SJSA1 (cell line): ENCODE measurements around the gene UNC50. TPM values are rescaled to one million over a fixed set of nuclear protein-coding genes. Genes with fewer than 3 reads are reported as not detected.
A peak's percentile ranks its signal among the peaks of the same experiment; 100 is the strongest.
"Not testable (repeated sequence)": the region's sequence is repeated elsewhere in the genome, so short reads cannot be mapped to it uniquely, and the experiment has no call there.

Source experiments
- DNase-seq, 2 experiments: peaks; one replicate each; pipeline ENCODE4 v3.0.0-alpha.2; 2015 to 2020; ENCODE audit warnings: low spot score in 2 of 2, low read depth in 1 of 2
- H3K27ac ChIP-seq: fragments of 250-450 bp; sonication (Bioruptor Pico); 2 replicates; pipeline ENCODE4 v1.5.1; 2020; ENCODE audit warnings: mild to moderate bottlenecking, moderate library complexity
- H3K27me3 ChIP-seq: fragments of 250-450 bp; sonication (Bioruptor Pico); replicated peaks from 2 replicates; pipeline ENCODE4 v1.5.1; 2020; ENCODE audit warnings: mild to moderate bottlenecking, moderate library complexity
- H3K36me3 ChIP-seq: fragments of 250-450 bp; sonication (Bioruptor Pico); 2 replicates; pipeline ENCODE4 v1.5.1; 2020; ENCODE audit warnings: mild to moderate bottlenecking
- H3K4me1 ChIP-seq: fragments of 250-450 bp; sonication (Bioruptor Pico); replicated peaks from 2 replicates; pipeline ENCODE4 v1.6.1; 2021; ENCODE audit warnings: mild to moderate bottlenecking
- H3K4me3 ChIP-seq: fragments of 250-450 bp; sonication (Bioruptor Pico); 2 replicates; pipeline ENCODE4 v1.5.1; 2020; ENCODE audit warnings: mild to moderate bottlenecking
- H3K9me3 ChIP-seq: fragments of 250-450 bp; sonication (Bioruptor Pico); replicated peaks from 2 replicates; pipeline ENCODE4 v1.5.1; 2020; ENCODE audit warnings: mild to moderate bottlenecking
- total RNA-seq: library from RNA; depleted of rRNA; stranded (reverse); fragments of >200 nt; shearing (Covaris generic); gene quantifications from 2 replicates; pipeline ENCODE4 v1.2.3, GENCODE V29; 2014

UNC50 gene
- total RNA-seq, 1 experiment from 2014 or later, result 54.8 TPM

DNA sequence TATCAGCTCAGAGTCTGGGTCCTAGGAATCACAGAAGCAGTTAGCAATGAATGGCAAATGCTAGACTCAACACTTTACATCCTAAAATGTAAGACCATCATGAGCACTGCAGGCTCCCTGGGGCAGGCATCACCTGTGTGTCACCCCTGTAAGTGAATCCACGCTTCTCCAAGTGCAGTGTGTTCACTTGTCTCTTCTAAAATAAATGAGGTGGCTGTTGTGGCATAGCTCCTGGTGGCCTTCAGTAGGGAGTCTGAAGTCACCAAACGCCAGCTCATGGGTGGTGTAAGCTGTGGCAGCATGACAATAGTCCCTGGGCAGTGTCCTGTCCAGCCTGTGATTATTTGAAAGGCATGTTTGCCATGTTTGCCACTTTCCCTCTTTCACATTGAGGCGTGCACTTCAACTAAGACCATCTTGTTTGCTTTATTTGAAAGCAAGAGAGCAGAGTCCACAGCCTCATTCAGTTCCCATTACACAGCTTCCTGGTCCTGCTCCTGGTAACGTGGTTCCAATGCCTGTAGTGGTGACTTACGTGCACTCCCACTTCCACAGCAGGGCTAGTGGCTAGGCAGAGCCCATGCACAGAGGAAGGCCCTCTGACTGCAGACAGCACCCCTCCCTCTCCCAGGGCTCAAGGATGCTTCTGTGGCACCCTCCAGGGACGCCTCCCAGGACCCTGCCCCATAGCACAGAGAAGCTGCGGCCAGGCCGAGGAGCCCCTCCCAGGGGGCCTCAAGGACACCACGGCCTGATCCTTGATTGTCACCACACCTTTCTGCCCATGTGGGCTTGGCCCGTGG lies 24.4 kb upstream of the UNC50 start:
- H3K27ac ChIP-seq, result no peak overlapping the region
- no peak overlapping the region for H3K4me3 ChIP-seq
- no peaks in the 10 kb centered on the region for H3K9me3 ChIP-seq
- H3K36me3 ChIP-seq, result 0 out of 2 replicates have a peak, but pooled peaks cover 2% of the 10 kb centered on the region
- DNase-seq, result peak in 1 of 2 experiments; percentile 29
- H3K4me1 ChIP-seq, result no peaks in the 10 kb centered on the region
- no peaks in the 10 kb centered on the region for H3K27me3 ChIP-seq

DNA sequence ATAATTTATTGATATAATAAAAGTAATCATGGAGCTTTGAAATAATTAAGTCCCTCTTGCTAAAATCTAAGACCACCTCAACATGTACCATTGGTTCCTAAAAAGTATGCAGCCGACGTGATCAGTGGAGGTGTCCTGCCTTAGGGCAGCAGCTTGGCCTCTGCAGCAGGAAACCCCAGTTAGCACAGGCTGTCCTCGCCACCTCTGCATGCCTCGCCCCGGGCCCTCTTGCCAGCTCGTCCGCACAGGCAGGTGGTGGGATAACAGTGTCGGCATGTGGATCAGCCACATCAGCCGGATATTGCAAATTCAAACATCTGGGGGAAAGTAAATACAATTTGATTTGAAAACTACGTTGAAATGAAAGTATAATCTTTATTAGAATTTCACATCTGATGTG lies 23.0 kb upstream of the UNC50 start:
- H3K4me3 ChIP-seq, result no peak overlapping the region
- DNase-seq, result no peak
- H3K36me3 ChIP-seq, result 0 out of 2 replicates have a peak, but pooled peaks cover 2% of the 10 kb centered on the region
- no peaks in the 10 kb centered on the region for H3K4me1 ChIP-seq
- H3K27me3 ChIP-seq, result no peaks in the 10 kb centered on the region
- H3K27ac ChIP-seq, result no peak overlapping the region
- H3K9me3 ChIP-seq, result no peaks in the 10 kb centered on the region

DNA sequence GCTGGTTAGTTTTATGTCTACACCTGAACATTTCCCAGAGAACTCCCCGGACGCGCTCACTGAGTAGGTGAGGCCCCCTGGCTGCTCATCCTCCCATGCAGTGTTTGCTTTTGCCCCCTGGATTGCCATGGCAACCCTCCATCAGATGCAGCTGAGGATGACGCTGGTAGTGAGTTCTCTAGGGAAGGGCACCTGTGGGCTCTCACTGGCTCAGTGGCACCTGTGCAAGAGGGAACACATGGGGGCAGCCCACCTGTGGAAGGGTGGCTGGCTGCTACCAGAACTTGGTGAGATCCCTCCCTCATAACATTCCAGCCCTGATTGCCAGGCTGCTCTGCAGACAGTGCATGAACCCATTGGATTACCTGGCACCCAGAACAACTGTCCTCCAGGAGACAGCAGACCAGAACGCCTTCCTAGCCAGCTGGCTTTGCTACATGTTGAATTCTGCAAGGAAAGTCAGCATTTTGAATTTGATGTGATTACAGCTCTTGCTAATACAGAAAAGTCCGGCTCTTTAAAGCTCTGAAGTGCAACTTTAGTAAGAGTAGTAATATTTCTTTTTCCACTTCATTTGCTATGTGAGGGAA lies 21.7 kb upstream of the UNC50 start:
- Histone ChIP-seq H3K4me3 (no peak overlapping the region), H3K9me3 (no peaks in the 10 kb centered on the region), H3K27ac (no peak overlapping the region), H3K27me3 (no peaks in the 10 kb centered on the region), H3K4me1 (no peaks in the 10 kb centered on the region), H3K36me3 (0 out of 2 replicates have a peak, but pooled peaks cover 2% of the 10 kb centered on the region)
- DNase-seq, result no peak

DNA sequence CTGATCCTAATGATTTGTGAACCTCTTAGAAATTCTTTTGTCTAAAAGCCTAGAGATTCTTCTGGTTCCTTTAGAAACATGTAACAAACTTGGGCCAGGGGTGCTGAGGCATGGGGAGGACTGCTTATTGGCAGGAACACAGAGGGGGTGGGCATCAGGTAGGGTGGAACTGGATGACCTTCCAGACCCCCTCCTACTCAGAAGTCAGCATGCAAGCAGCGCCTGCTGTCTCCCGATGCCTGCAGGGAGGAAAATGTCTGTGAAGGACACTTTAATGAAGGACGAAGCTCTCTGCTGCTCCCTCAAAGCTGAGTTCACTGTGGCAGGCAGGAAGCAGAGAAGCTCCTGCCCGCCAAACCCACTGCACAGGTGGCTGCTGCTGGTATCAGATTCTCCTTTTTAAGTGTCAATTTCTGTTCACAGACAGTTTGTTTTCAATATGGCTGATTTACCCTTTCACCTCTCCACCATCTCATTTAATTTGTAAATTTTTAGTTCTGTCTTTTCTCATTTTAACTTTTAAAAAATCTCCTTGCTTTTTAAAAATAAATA lies 19.4 kb upstream of the UNC50 start:
- H3K27ac ChIP-seq, result no peak overlapping the region
- no peaks in the 10 kb centered on the region for H3K27me3 ChIP-seq
- H3K9me3 ChIP-seq, result no peaks in the 10 kb centered on the region
- no peak for DNase-seq
- H3K4me3 ChIP-seq, result no peak overlapping the region
- no peaks in the 10 kb centered on the region for H3K36me3 ChIP-seq
- no peaks in the 10 kb centered on the region for H3K4me1 ChIP-seq

DNA sequence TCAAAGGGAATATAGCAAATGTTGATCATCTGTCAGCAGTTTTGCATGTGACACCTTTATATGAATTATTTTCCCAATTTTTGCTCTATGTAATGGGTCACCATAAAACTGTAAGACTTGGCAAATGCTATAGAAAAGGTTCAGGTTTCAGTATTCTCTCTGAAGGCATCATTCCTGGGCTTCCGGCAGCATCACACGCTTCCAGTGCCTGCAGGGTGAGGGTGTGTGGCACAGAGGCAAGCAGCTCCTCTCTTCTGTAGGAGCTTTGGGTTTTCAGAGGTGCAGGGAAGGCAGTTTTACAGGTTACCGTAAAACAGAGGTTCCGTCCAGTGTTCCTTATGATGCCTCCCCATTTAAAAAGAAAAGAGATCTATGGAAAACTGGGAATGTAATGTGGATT lies 18.9 kb upstream of the UNC50 start:
- no peaks in the 10 kb centered on the region for H3K4me1 ChIP-seq
- 0 out of 2 replicates have a peak, but pooled peaks cover 2% of the 10 kb centered on the region for H3K36me3 ChIP-seq
- no peak overlapping the region for H3K4me3 ChIP-seq
- H3K9me3 ChIP-seq, result no peaks in the 10 kb centered on the region
- no peaks in the 10 kb centered on the region for H3K27me3 ChIP-seq
- no peak for DNase-seq
- no peak overlapping the region for H3K27ac ChIP-seq

DNA sequence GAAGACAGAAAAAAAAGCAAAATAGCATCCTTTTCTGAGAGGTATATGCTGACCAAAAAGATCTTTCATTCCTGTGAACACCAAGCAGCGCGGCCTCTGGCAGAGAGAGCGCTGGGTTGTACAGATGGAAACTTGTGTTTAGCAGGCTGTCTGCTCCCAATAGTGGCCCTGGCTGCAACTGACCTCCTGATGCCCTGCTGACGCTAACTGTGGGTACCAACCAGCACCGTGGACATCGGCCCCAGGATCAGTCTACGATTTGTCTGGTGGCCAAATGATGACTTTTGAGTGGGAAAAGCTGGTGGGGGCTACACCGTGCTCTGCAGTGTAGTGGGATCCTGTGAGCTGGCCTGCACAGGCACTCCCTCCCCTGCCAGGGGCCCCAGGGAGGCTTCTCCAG lies 15.8 kb upstream of the UNC50 start:
- no peak for DNase-seq
- H3K36me3 ChIP-seq, result peaks cover 11% of the 10 kb centered on the region; the same call in 1 of the 2 replicates
- H3K9me3 ChIP-seq, result no peaks in the 10 kb centered on the region
- no peaks in the 10 kb centered on the region for H3K27me3 ChIP-seq
- H3K4me3 ChIP-seq, result no peak overlapping the region
- no peaks in the 10 kb centered on the region for H3K4me1 ChIP-seq
- H3K27ac ChIP-seq, result no peak overlapping the region

DNA sequence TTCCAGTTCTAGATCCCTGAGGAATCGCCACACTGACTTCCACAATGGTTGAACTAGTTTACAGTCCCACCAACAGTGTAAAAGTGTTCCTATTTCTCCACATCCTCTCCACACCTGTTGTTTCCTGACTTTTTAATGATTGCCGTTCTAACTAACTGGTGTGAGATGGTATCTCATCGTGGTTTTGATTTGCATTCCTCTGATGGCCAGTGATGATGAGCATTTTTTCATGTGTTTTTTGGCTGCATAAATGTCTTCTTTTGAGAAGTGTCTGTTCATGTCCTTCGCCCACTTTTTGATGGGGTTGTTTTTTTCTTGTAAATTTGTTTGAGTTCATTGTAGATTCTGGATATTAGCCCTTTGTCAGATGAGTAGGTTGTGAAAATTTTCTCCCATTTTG lies 13.7 kb upstream of the UNC50 start:
- peaks cover 27% of the 10 kb centered on the region for H3K36me3 ChIP-seq
- H3K27ac ChIP-seq, result not testable (repeated sequence)

DNA sequence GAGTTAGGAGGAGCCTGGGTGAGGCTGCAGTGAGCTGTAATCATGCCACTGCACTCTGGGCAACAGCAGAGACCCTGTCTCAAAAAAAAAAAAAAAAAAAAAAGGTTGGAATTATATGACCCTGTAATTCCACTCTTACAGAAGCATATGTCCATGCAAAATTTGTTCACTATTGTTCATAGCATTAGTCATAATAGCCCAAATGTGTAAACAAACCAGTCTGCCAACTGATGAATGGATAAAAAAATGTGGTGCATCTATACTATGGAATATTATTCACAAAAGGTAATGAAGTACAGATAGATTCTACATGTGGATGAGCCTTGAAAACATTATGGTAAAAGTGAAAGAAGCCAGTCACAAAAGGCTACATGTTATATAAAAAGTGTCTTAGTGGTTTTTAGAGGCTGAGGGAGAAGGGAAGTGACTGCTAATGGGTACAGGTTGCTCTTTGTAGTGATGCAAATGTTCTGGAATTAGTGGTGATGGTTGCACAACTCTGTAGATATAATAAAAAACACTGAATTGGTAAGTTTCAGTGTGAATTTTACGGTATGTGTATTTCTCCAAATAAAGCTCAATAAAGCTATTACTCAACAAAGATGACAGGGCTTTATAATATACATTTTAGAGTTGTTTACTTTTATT lies 9.5 kb upstream of the UNC50 start:
- Histone ChIP-seq H3K27me3 (no peaks in the 10 kb centered on the region), H3K9me3 (no peaks in the 10 kb centered on the region), H3K4me1 (peaks cover 6% of the 10 kb centered on the region; the same call in 1 of the 2 replicates), H3K36me3 (peaks cover 61% of the 10 kb centered on the region), H3K4me3 (no peak overlapping the region), H3K27ac (no peak overlapping the region)
- DNase-seq, result no peak

More for the DNA sequence above, 13.7 kb upstream of the UNC50 start:
- H3K9me3 ChIP-seq, DNase-seq, H3K4me3 ChIP-seq, H3K4me1 ChIP-seq, H3K27me3 ChIP-seq: not testable (repeated sequence)

DNA sequence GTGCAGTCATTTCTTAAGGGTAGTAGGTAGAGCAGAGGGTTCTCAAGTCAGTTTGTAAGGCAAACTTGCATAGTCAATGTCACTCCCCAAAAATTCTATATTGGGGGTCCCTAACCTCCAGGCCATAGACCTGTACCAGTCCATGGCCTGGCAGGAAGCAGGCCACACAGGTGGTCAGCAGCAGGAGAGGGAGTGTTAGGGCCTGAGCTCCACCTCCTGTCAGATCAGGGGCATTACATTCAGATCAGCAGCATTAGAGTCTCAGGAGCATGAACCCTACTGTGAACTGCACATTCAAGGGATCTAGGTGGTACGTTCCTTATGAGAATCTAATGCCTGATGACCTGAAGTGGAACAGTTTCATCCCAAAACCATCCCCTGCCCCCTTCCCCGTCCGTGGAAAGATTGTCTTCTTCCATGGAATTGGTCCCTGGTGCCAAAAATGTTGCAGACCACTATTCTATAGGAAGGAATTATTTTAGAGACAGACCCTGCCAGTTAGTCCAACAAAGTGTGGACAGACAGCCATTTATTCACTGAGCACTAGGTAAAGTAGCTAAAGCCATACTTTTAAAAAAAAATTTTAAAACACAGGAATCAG lies 6.8 kb upstream of the UNC50 start:
- Histone ChIP-seq H3K9me3 (no peaks in the 10 kb centered on the region), H3K27ac (no peak overlapping the region), H3K36me3 (peaks cover 59% of the 10 kb centered on the region), H3K4me3 (no peak overlapping the region), H3K27me3 (no peaks in the 10 kb centered on the region), H3K4me1 (peaks cover 6% of the 10 kb centered on the region)
- DNase-seq, result peak in 1 of 2 experiments; percentile 18

DNA sequence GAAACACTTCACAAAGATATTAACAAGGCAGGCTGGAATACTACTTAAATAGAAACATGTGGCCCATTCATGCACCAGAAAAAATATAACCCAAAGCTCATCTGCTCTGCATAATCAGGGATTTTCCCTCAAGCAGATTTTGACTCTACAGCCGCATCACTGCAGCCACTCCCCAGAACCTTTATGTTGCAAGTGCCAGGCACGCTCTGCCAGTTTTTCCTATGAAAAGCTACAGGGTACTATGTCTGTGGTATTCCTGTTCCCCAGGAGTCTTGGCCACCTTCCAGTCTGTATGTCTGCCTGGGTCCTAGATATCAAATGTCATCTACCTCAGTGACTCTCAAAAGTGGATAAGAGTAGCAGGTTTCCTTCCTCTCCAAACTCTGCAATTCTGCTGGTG lies 3.8 kb upstream of the UNC50 start:
- no peak for DNase-seq
- Histone ChIP-seq H3K4me1 (peaks cover 14% of the 10 kb centered on the region), H3K27ac (no peak overlapping the region)

DNA sequence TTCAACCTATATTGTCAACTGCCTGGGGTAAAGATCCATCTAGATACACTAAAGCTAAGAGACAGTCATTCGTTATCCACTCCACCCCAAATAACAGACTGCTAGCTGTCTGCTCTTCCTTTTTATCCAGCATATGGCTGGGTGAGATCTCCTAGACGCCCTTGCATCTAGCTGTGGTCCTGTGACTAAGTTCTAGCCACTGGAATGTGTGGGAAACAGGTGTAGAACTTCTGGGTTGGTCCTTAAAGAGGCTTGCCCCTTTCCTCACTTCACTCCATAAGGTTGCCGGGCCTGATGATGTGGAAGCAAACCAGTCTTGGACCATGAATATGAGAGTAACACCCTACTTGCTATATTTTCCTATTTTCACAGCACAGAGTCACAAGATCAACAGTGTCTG lies 3.3 kb upstream of the UNC50 start:
- Histone ChIP-seq H3K27ac (no peak overlapping the region), H3K27me3 (no peaks in the 10 kb centered on the region), H3K36me3 (peaks cover 51% of the 10 kb centered on the region), H3K9me3 (no peaks in the 10 kb centered on the region; the same call in 1 of the 2 replicates), H3K4me1 (peaks cover 19% of the 10 kb centered on the region), H3K4me3 (no peak overlapping the region)
- no peak for DNase-seq

More for the DNA sequence above, 3.8 kb upstream of the UNC50 start:
- no peaks in the 10 kb centered on the region for H3K27me3 ChIP-seq
- no peaks in the 10 kb centered on the region; the same call in 1 of the 2 replicates for H3K9me3 ChIP-seq
- peaks cover 51% of the 10 kb centered on the region for H3K36me3 ChIP-seq
- H3K4me3 ChIP-seq, result no peak overlapping the region

DNA sequence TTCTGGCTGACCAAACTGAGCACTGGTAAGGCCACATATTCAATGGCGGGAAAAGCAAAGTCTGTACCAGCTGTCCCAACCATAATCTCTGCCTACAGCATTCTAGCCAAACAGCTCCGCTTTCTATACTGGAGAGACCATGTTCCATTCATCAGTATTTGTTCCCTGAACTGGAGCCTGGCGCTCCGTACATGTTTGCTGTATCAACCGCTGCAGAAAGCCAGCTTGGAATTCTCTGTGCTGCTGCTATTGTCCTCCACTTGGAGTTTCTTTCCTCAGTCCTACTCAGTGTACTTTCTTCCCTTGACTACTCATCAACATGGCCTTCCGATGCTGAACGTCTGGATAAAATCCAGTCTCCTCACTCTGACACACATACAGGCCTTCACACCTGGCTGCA lies 2.0 kb upstream of the UNC50 start:
- Histone ChIP-seq H3K27me3 (no peaks in the 10 kb centered on the region), H3K36me3 (peaks cover 52% of the 10 kb centered on the region), H3K4me1 (peaks cover 26% of the 10 kb centered on the region), H3K27ac (no peak overlapping the region), H3K4me3 (no peak overlapping the region), H3K9me3 (no peaks in the 10 kb centered on the region; the same call in 1 of the 2 replicates)
- DNase-seq, result no peak

DNA sequence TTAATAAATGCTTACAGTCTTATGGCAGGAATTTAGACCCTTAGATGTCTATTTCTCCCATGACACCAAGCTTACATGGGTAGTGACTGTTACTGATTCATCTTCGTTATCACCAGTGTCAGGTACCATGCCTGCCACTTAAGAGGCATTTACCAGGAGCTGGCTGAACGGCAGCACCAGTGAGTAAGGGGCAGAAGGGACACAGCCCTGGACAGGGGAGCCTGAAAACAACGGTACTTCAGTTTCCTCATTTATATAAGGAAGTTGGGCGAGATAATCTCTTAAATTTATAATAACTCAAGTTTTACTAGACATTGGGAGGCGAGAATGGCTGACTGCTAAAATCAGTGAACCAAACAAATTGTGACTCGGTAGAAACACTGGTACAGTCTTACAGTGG lies 1.3 kb upstream of the UNC50 start:
- no peaks in the 10 kb centered on the region for H3K27me3 ChIP-seq
- peak overlapping the region; percentile 93 for H3K4me3 ChIP-seq
- H3K4me1 ChIP-seq, result peaks cover 26% of the 10 kb centered on the region
- H3K9me3 ChIP-seq, result no peaks in the 10 kb centered on the region; the same call in 1 of the 2 replicates
- peaks cover 50% of the 10 kb centered on the region for H3K36me3 ChIP-seq
- no peak for DNase-seq
- H3K27ac ChIP-seq, result no peak overlapping the region
